Measurements from ENCODE around the gene SNX25.
"Not testable (repeated sequence)": the region's sequence is repeated elsewhere in the genome, so short reads cannot be mapped to it uniquely, and the experiment has no call there.

SNX25 gene

GRCh38 chr4:185209031-185209851 is at the start of gene SNX25:
Gene SNX25, plus strand, starts transcription at chr4:185209598. Its CDS starts 229 bp downstream, at chr4:185209827.
- in situ Hi-C loops (cut with MboI; ENCODE audit: low sequenced_read_pairs): no loop called here

GRCh38 chr4:185165605-185166063 is 43.8 kb upstream of the SNX25 start:
- in situ Hi-C loops (cut with MboI; ENCODE audit: low sequenced_read_pairs): loop anchor here (25.0 kb wide), 1 partner anchor 872 kb away; no protein-coding TSS in a partner anchor

GRCh38 chr4:185167234-185167633 is 42.2 kb upstream of the SNX25 start:
- in situ Hi-C loops (cut with MboI; ENCODE audit: low sequenced_read_pairs): loop anchor here (25.0 kb wide), 1 partner anchor 870 kb away; no protein-coding TSS in a partner anchor

- in situ Hi-C loops (cut with MboI; ENCODE audit: low sequenced_read_pairs): loop anchor here (25.0 kb wide), 1 partner anchor 866 kb away; no protein-coding TSS in a partner anchor
Observed at GRCh38 chr4:185171373-185172071, 37.9 kb upstream of the SNX25 start.

- in situ Hi-C loops (cut with MboI; ENCODE audit: low sequenced_read_pairs): no loop called here
Observed at GRCh38 chr4:185179488-185179887, 29.9 kb upstream of the SNX25 start.

GRCh38 chr4:185182239-185182638 is 27.2 kb upstream of the SNX25 start:
- in situ Hi-C loops (cut with MboI; ENCODE audit: low sequenced_read_pairs): no loop called here

GRCh38 chr4:185183622-185184281 is 25.6 kb upstream of the SNX25 start:
- in situ Hi-C loops (cut with MboI; ENCODE audit: low sequenced_read_pairs): no loop called here

GRCh38 chr4:185186769-185187168 is 22.6 kb upstream of the SNX25 start:
- in situ Hi-C loops (cut with MboI; ENCODE audit: low sequenced_read_pairs): no loop called here

GRCh38 chr4:185189606-185190305 is 19.6 kb upstream of the SNX25 start:
- in situ Hi-C loops (cut with MboI; ENCODE audit: low sequenced_read_pairs): no loop called here

- in situ Hi-C loops (cut with MboI; ENCODE audit: low sequenced_read_pairs): no loop called here
Observed at GRCh38 chr4:185190306-185190856, 19.0 kb upstream of the SNX25 start.

GRCh38 chr4:185192059-185192458 is 17.3 kb upstream of the SNX25 start:
- in situ Hi-C loops (cut with MboI; ENCODE audit: low sequenced_read_pairs): no loop called here

- in situ Hi-C loops (cut with MboI; ENCODE audit: low sequenced_read_pairs): no loop called here
Observed at GRCh38 chr4:185194924-185195888, 14.2 kb upstream of the SNX25 start.

- in situ Hi-C loops (cut with MboI; ENCODE audit: low sequenced_read_pairs): no loop called here
Observed at GRCh38 chr4:185196437-185196836, 13.0 kb upstream of the SNX25 start.

GRCh38 chr4:185198189-185198588 is 11.2 kb upstream of the SNX25 start:
- in situ Hi-C loops (cut with MboI; ENCODE audit: low sequenced_read_pairs): not testable (repeated sequence)

GRCh38 chr4:185201977-185202962 is 7.1 kb upstream of the SNX25 start:
- in situ Hi-C loops (cut with MboI; ENCODE audit: low sequenced_read_pairs): no loop called here

GRCh38 chr4:185202984-185203485 is 6.4 kb upstream of the SNX25 start:
- in situ Hi-C loops (cut with MboI; ENCODE audit: low sequenced_read_pairs): no loop called here

GRCh38 chr4:185203486-185204237 is 5.7 kb upstream of the SNX25 start, which contains the start of gene CFAP97:
Gene CFAP97, minus strand, starts transcription at chr4:185204000. Its CDS starts 12,804 bp downstream, at chr4:185191196.
- in situ Hi-C loops (cut with MboI; ENCODE audit: low sequenced_read_pairs): no loop called here
